Large intestine (tissue), 3 donors: Measurements from ENCODE around the gene GLG1. TPM values are rescaled to one million over a fixed set of nuclear protein-coding genes. Genes with fewer than 3 reads are reported as not detected.

Experiments
- DNase-seq, 2 donors: peaks; one replicate each; pipeline versions ENCODE4 v3.0.0 to v3.0.0-alpha.2; 2013
- H3K27ac ChIP-seq: one replicate; pipeline ENCODE4 v1.5.1; 2013; ENCODE audit warnings: low read length
- H3K27me3 ChIP-seq: 2 replicates; pipeline ENCODE4 v1.6.1; 2013; ENCODE audit warnings: low read length; ENCODE audit not compliant: control insufficient read depth, insufficient read depth
- H3K36me3 ChIP-seq: 2 replicates; pipeline ENCODE4 v1.6.1; 2013; ENCODE audit warnings: low read length; ENCODE audit not compliant: control insufficient read depth, insufficient read depth
- H3K4me1 ChIP-seq: one replicate; pipeline ENCODE4 v1.6.1; 2013; ENCODE audit warnings: low read length; ENCODE audit not compliant: control insufficient read depth, insufficient read depth
- H3K4me3 ChIP-seq: one replicate; pipeline ENCODE4 v1.5.1; 2013; ENCODE audit warnings: low read length
- H3K9me3 ChIP-seq: one replicate; pipeline ENCODE4 v1.6.1; 2013; ENCODE audit warnings: mild to moderate bottlenecking, low read depth, low read length, moderate library complexity; ENCODE audit not compliant: control insufficient read depth
- WGBS: methylation state at CpG from one replicate; pipeline ENCODE4 v1.1.5; 2013; ENCODE audit warnings: low lambda C conversion rate; ENCODE audit not compliant: insufficient coverage; 5-methylcytosine and 5-hydroxymethylcytosine counted together
- polyA plus RNA-seq: library from polyadenylated mRNA; unstranded; fragments of 120-200 nt; gene quantifications from one replicate; pipeline ENCODE4 v1.2.1, GENCODE V29; 2013

The GLG1 gene
- polyA plus RNA-seq, 1 donor: 87.7 TPM

DNA sequence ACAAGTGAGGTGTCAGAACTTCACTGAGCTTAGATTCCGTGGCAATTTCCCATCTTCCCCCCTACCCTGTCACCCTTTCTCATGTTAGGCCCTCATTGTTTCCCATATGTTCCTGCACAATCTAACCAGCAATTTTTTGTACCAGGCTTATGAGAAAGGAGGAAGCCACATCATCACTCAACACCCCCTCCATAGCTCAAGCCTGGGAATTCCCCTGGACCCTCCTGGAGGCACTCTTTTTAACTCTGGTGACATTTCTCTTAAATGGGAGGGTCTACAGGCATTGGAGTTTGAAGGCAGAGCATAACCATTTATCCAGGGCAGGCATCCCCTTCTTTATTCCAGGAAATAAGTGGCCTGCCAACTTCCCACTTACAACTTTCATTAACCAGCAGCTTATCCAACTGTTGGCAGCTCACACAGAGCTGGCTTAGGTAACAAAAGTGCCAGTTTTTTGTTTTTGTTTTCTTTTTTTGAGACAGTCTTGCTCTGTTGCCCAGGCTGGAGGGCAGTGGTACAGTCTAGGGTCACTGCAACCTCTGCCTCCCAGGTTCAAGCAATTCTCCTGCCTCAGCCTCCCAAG is 10.4 kb upstream of the GLG1 start:
- no peak for DNase-seq
- Histone ChIP-seq H3K9me3 (no peaks in the 10 kb centered on the region), H3K4me3 (no peak overlapping the region), H3K27ac (no peak overlapping the region), H3K27me3 (no peaks in the 10 kb centered on the region), H3K36me3 (peaks cover 12% of the 10 kb centered on the region), H3K4me1 (no peaks in the 10 kb centered on the region)
- WGBS: no CpG with 5 or more reads among the region's 1 CpG

DNA sequence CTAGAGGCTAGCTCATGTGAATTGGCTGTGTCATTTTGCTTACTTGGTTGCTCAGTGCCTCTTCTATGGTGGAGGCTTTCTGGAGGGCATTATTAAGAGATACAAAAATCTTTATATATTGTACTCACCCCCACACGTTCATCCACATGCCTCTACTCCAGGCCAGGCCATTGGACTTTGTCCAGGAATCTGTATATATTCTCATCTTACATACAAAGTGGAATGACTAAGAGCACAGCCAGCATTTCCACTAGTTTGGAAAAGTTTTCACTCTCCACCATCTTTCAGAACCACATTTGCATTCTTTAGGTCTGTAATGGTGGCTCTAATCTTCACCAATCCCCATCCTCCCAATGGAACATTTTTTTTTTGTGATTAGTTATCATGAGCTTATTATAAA is 4.8 kb upstream of the GLG1 start:
- Histone ChIP-seq H3K9me3 (peaks cover 1% of the 10 kb centered on the region), H3K36me3 (no peaks in the 10 kb centered on the region), H3K27ac (no peak overlapping the region), H3K27me3 (no peaks in the 10 kb centered on the region), H3K4me3 (no peak overlapping the region), H3K4me1 (no peaks in the 10 kb centered on the region)
- DNase-seq: no peak
- WGBS: 80% methylated on average over 1 of the region's 1 CpG

DNA sequence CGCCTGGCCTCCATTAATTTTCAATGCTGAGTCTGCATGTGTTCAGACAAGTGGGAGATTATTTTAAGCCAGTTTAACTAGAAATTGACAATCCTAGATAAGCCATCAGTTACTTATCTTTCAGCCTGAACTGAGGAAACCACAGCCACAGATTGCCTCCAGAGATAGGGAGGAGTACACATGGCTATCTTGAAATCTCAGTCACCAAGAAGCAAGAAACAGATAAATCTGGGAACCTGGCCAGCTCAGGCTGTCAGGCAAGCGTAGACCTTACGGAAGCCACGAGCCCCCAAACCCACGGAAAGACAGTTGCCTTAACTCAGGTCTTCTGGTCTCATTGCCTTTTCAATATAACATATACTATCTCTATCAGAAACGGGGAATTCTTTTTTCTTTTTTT is 2.0 kb upstream of the GLG1 start:
- no CpG with 5 or more reads among the region's 6 CpGs for WGBS
- peaks cover 3% of the 10 kb centered on the region for H3K9me3 ChIP-seq
- DNase-seq: no peak
- H3K4me1 ChIP-seq: peaks cover under 1% of the 10 kb centered on the region
- no peaks in the 10 kb centered on the region for H3K27me3 ChIP-seq
- no peak overlapping the region for H3K27ac ChIP-seq
- no peaks in the 10 kb centered on the region for H3K36me3 ChIP-seq
- H3K4me3 ChIP-seq: no peak overlapping the region

DNA sequence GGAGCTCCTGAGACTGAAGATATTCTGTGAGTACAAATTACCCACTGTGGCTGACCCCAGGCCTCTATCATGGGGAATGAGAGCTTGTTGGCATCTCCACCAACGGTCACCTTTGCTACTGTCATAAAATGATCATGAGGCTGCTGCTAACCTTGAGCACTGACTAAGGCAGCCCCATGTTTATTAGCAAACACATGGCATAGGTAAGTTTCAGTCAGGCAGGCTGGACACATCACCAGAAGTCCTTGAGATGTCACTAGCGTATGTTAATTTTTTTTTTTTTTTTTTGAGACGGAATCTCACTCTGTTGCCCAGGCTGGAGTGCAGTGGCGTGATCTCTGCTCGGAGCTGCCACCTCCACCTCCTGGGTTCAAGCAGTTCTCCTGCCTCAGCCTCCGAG is 1.5 kb upstream of the GLG1 start:
- Histone ChIP-seq H3K27ac (peak overlapping the region; percentile 17), H3K4me1 (peaks cover 3% of the 10 kb centered on the region)

DNA sequence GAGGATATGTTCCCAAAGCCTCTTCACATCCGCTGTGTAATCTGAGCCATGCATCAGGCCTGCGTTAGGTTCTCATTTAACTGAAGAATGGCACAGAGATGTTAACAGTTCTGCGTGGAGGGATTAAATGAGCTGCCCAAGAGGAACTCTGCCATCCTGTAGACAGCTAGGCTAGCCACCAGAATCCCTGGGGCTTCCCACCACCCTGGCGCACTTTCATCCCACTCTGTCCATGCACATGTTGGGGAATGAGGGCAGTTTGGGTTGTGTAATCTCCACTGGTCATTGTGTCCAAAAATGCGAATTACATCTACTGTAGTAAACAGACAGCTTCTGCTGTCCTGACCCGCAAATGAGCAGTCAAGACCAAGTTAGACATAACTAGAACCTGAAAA is 1.0 kb upstream of the GLG1 start:
- DNase-seq: no peak
- Histone ChIP-seq H3K4me1 (peaks cover 3% of the 10 kb centered on the region), H3K27me3 (no peaks in the 10 kb centered on the region), H3K27ac (peak overlapping the region; percentile 17), H3K9me3 (peaks cover 3% of the 10 kb centered on the region), H3K36me3 (no peaks in the 10 kb centered on the region), H3K4me3 (no peak overlapping the region)
- WGBS: no CpG with 5 or more reads among the region's 6 CpGs

More for the DNA sequence above, 1.5 kb upstream of the GLG1 start:
- Histone ChIP-seq H3K36me3 (no peaks in the 10 kb centered on the region), H3K4me3 (no peak overlapping the region), H3K27me3 (no peaks in the 10 kb centered on the region), H3K9me3 (peaks cover 3% of the 10 kb centered on the region)
- no CpG with 5 or more reads among the region's 6 CpGs for WGBS
- DNase-seq: peak; percentile 37 to 44

DNA sequence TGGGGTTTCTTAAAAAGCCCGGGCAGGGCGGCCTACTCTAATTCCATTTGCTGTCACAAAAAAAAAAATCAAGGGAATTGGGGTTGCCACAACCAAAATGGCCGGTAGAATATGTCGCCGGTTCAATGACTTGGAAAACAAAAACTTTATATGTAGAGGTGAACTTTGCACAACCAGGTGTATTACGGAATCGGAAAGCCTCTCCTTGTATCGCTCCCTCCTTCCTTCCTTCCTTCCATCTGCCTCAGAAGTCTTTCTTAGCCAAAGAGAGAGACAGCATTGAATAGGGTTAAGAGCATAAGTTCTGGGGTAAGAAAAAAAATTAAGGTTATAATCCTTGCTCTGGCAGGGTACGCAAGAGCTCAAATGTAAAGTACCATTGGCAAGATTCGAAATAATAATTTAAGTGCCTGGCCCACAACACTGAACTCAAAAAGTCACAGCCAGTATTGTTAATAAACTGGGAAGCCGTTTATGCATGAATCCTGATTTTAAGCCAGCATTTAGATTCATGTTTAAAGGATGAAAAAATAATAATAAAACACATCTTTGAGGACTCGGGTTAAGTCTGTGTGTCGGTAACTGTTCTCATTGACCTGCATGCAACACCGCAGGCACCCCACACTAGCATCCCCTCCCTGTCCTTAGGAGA is 522 bp upstream of the GLG1 start:
- no peak for DNase-seq
- Histone ChIP-seq H3K9me3 (peaks cover 3% of the 10 kb centered on the region), H3K36me3 (no peaks in the 10 kb centered on the region), H3K4me1 (peaks cover 3% of the 10 kb centered on the region), H3K4me3 (peak overlapping the region; percentile 98), H3K27ac (peak overlapping the region; percentile 99), H3K27me3 (no peaks in the 10 kb centered on the region)
- WGBS: 20% methylated on average over 5 of the region's 14 CpGs

DNA sequence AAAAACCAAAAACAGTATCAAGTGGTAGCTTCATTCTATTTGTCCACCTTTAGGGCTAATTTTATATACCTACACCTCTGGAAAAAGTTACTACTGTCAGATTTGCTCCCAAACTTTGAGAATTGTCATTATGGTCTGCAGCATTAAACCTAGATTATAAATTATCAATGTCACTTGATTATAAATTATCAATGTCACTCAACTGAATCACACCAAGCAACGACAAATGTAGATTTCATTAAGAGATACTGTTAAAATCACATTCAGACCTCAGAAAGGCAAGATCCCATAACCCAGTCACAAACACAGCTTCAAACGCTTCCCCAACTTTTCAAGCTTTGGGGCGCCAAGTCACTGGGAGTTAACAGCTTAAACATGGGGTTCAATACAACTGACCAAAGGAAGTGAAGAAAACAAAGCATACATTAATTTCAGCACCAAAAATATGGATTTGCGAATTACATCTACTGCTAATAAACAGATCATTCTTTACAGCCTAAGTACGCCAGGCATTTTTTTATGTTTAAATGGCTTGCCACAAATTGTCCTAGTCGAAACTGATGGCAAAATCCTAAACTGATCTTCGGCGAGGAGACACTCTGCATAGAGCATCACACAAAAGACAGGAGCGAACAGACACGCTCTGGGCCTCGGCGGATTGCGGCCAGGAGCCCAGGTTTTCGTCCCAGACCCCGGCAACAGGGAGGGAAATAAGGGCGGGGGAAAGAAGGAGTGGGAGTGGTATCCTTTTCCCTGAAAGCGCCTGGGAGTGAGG is 981 bp downstream of the GLG1 start:
- Histone ChIP-seq H3K4me3 (peak overlapping the region; percentile 98), H3K27me3 (no peaks in the 10 kb centered on the region), H3K36me3 (no peaks in the 10 kb centered on the region), H3K27ac (peak overlapping the region; percentile 99), H3K4me1 (peaks cover 3% of the 10 kb centered on the region), H3K9me3 (peaks cover 3% of the 10 kb centered on the region)
- no peak for DNase-seq
- 0% methylated on average over 1 of the region's 17 CpGs for WGBS

DNA sequence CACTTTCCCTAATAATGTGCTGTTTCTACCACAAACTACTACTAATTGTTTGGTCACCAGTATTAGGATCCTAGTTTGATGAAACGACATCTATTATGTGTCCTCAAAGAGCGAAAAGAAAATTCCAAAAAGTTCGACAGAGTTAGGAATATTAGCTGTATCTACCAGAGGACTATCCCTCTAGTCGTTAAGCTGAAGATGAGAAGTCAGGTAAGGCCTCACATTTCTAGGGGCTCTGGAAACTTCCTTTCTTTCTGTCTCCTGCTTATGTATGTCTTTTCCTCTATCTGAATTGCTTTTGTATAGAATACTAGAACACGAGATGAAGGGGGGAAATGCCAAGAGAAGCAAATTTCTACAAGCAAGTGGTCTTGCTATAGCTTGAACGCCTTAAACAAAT is 1.6 kb downstream of the GLG1 start:
- no peaks in the 10 kb centered on the region for H3K27me3 ChIP-seq
- H3K4me1 ChIP-seq: peaks cover 3% of the 10 kb centered on the region
- no peak for DNase-seq
- WGBS: 20% methylated on average over 1 of the region's 6 CpGs
- H3K9me3 ChIP-seq: peaks cover 3% of the 10 kb centered on the region
- H3K4me3 ChIP-seq: peak overlapping the region; percentile 98
- H3K27ac ChIP-seq: peak overlapping the region; percentile 99
- no peaks in the 10 kb centered on the region for H3K36me3 ChIP-seq

DNA sequence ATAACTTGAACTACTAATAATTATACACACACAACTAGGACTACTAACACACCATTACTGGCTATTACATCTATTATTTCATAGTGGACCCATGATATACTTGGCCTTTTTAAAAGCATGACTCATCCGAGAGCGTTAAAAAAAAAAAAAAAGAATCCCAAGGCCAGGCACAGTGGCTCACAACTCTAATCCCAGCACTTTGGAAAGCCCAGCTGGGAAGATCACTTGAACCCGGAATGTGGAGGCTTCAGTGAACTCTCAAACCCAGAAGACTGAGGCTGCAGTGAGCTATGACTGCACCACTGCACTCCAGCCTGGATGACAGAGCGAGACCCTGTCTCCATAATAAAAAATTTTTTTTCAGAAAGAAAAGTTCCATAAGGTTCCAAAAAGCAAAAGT is 3.1 kb downstream of the GLG1 start:
- Histone ChIP-seq H3K36me3 (no peaks in the 10 kb centered on the region), H3K27ac (no peak overlapping the region), H3K9me3 (peaks cover 3% of the 10 kb centered on the region), H3K4me3 (no peak overlapping the region), H3K4me1 (peaks cover 3% of the 10 kb centered on the region), H3K27me3 (no peaks in the 10 kb centered on the region)
- DNase-seq: no peak
- WGBS: no CpG with 5 or more reads among the region's 4 CpGs

DNA sequence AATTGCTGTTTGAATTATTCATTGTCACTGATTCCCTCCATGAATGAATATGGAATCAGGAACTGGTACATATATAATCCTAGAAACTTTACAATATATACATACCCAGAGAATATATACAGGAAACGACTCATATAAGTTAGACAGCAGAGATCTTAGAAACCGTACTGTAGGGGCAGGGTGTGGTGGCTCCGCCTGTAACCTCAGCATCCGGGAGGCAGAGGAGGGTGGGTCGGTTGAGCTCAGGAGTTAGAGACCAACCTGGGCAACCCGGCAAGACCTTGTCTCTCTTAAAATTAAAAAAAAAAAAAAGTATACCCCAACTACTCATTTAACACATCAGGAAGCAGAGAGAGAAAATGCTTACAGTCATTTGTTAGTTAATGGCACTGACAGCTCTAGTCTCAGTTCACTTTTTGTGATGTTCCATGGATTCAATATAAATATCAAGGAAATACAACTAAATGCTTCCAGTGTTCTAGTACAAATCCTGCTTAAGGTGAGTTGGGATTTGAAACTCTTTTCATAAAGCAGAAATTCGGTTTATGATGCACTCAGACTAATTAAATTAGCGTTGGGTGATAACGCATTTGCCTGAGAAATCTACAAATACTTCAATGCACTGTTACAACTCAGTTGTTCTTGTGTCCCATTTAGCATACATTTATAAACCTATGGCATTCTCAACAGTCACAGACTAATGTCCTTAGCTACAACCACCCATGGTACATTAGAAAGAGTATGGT is 5.6 kb downstream of the GLG1 start:
- Histone ChIP-seq H3K27me3 (no peaks in the 10 kb centered on the region), H3K4me3 (no peak overlapping the region), H3K4me1 (peaks cover 3% of the 10 kb centered on the region), H3K9me3 (no peaks in the 10 kb centered on the region), H3K36me3 (peaks cover 9% of the 10 kb centered on the region), H3K27ac (no peak overlapping the region)
- DNase-seq: peak in 1 of 2 donors; percentile 18
- 86% methylated on average over 1 of the region's 9 CpGs for WGBS
